Mammary epithelial cell (primary cell): ENCODE data around the gene CCDC83.
"Not testable (repeated sequence)": the region's sequence is repeated elsewhere in the genome, so short reads cannot be mapped to it uniquely, and the experiment has no call there.

Experiments used
- EZH2 ChIP-seq: IDR thresholded peaks from 2 replicates; pipeline ENCODE4 v1.6.1; 2012; ENCODE audit warnings: low read length, inconsistent platforms, borderline replicate concordance
- TF ChIP-seq, protein P1 (sequence below), 2 donors: IDR thresholded peaks in 1 of 2; conservative IDR thresholded peaks in 1 of 2; 2 replicates each; pipeline ENCODE4 v1.5.1; 2011 to 2012; ENCODE audit warnings: inconsistent platforms in 2 of 2, low read length in 2 of 2, mild to moderate bottlenecking in 2 of 2, control low read depth in 1 of 2, low read depth in 1 of 2; ENCODE audit not compliant: insufficient read depth in 1 of 2; ENCODE audit errors: extremely low read depth in 1 of 2

DNA sequence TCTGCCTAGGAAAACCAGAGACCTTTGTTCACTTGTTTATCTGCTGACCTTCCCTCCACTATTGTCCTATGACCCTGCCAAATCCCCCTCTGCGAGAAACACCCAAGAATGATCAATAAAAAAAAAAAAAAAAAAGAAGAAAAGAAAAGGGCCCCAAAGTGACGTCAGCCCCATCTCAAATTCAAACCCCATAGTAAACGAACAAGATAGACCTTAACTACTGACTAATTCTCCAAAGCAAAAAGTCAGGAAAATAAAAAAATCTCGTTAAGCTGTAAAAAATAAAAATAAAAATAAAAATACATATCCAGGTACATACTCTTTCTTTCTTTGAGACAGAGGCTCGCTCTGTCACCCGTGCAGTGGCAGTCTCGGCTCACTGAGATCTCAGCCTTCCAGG lies 1.6 kb upstream of the CCDC83 start:
- TF ChIP-seq, protein P1, sequence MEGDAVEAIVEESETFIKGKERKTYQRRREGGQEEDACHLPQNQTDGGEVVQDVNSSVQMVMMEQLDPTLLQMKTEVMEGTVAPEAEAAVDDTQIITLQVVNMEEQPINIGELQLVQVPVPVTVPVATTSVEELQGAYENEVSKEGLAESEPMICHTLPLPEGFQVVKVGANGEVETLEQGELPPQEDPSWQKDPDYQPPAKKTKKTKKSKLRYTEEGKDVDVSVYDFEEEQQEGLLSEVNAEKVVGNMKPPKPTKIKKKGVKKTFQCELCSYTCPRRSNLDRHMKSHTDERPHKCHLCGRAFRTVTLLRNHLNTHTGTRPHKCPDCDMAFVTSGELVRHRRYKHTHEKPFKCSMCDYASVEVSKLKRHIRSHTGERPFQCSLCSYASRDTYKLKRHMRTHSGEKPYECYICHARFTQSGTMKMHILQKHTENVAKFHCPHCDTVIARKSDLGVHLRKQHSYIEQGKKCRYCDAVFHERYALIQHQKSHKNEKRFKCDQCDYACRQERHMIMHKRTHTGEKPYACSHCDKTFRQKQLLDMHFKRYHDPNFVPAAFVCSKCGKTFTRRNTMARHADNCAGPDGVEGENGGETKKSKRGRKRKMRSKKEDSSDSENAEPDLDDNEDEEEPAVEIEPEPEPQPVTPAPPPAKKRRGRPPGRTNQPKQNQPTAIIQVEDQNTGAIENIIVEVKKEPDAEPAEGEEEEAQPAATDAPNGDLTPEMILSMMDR (conservative IDR thresholded peaks at IDR 0.05 in 1 of 2, IDR thresholded peaks at IDR 0.05 in 1 of 2; ENCODE audit: extremely low read depth in 1 of 2, insufficient read depth in 1 of 2, low read depth in 1 of 2, low read length in 2 of 2): not testable (repeated sequence)
- not testable (repeated sequence) for TF ChIP-seq EZH2
